ENCODE measurements around the gene ANTXR1. TPM values are rescaled to one million over a fixed set of nuclear protein-coding genes. Genes with fewer than 3 reads are reported as not detected.

The ANTXR1 gene
- total RNA-seq, 1 experiment from 2014 or later = 25.7 TPM

DNA sequence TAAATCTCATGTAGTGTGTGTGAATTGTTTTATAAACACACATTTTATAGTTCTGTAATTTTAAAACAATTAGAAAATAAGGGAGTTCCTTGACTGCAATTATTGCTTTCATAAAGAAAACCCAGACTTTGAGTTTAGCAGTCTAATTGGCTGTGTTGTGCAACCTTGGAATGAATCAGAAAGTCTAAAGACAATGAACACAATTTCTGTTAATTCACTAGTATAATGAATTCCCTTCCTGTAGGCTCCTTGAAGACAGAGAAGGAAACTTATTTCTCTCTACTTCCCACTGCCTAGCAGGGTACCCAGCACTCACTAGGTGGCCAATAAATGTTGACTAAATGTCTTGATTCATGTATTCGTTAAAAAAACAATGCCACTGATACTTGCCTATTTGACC lies 79.9 kb downstream of the ANTXR1 start:
- Histone ChIP-seq H3K4me1 (ENCODE audit: control insufficient read depth in 1 of 2, insufficient read depth in 2 of 2, low read length in 2 of 2) (no peaks in the 10 kb centered on the region), H3K27ac (ENCODE audit: low read depth, low read length) (no peak overlapping the region), H3K36me3 (ENCODE audit: control insufficient read depth in 1 of 2, insufficient read depth in 2 of 2, low read length in 2 of 2) (0 out of 4 replicates have a peak, but pooled peaks cover 0 to 3% of the 10 kb centered on the region in 2 experiments), H4K20me1 (ENCODE audit: insufficient read depth) (no peaks in the 10 kb centered on the region), H3K27me3 (ENCODE audit: insufficient read depth, low read length) (no peaks in the 10 kb centered on the region), H3K4me2 (ENCODE audit: low read length) (no peak overlapping the region), H3K4me3 (replicated peaks in 1 of 2; ENCODE audit: low read depth in 1 of 2, low read length in 2 of 2) (no peak overlapping the region), H3K9me2 (ENCODE audit: insufficient read depth) (no peaks in the 10 kb centered on the region), H2AFZ (ENCODE audit: low read depth, low read length, poor library complexity, severe bottlenecking) (no peak overlapping the region), H3K9me3 (ENCODE audit: control insufficient read depth in 1 of 2, insufficient read depth in 1 of 2, low read depth in 1 of 2, low read length in 2 of 2) (no peaks in the 10 kb centered on the region), H3K9ac (ENCODE audit: low read length) (no peak overlapping the region), H3K79me2 (ENCODE audit: insufficient read depth, low read length) (no peaks in the 10 kb centered on the region)
- RAD21 ChIA-PET (ENCODE audit: low non-redundant PET in 1 of 2, low total read pairs in 2 of 2, uncharacterized antibody in 2 of 2, unreplicated experiment in 2 of 2) = no interaction called here
- POLR2A ChIA-PET = no interaction called here
- CTCF ChIA-PET = no interaction called here
- intact Hi-C loops (cut with micrococcal nuclease) = no loop called here
- BruUV-seq (replicated peaks) = no TSS peak
- no peak for ATAC-seq
- no peak for DNase-seq (ENCODE audit: low read depth, low spot score)
- TF ChIP-seq CEBPB (IDR thresholded peaks at IDR 0.05; ENCODE audit: low read depth) (no peak), YY1 (IDR thresholded peaks at IDR 0.05; ENCODE audit: extremely low read depth, insufficient replicate concordance, low read depth, low read length) (no peak), TCF7L2 (IDR thresholded peaks at IDR 0.05; ENCODE audit: borderline replicate concordance, extremely low read depth, insufficient read depth, insufficient read length) (no peak), EZH2 (IDR thresholded peaks at IDR 0.05) (no peak)

DNA sequence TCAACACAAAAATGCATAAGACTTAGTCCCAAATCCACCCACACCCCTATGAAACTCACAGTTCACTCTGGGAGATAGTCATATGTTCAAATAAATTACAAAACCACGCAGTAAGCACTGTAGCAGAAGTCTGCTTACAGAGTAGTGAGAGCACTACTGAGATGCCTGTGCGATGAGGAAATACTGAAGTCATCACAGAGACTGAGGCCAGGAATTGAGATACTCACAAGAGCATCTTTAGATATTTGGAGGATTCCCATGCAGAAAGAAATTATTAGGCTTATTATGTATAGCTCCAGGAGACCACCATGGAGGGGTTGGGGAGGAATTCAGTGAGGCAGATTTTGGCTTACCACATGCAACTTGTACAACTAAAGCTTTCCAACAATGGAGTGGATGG lies 82.3 kb downstream of the ANTXR1 start:
- ChIA-PET POLR2A (no interaction called here), CTCF (no interaction called here), RAD21 (ENCODE audit: low non-redundant PET in 1 of 2, low total read pairs in 2 of 2, uncharacterized antibody in 2 of 2, unreplicated experiment in 2 of 2) (no interaction called here)
- Histone ChIP-seq H4K20me1 (ENCODE audit: insufficient read depth) (no peaks in the 10 kb centered on the region), H3K9me3 (ENCODE audit: control insufficient read depth in 1 of 2, insufficient read depth in 1 of 2, low read depth in 1 of 2, low read length in 2 of 2) (no peaks in the 10 kb centered on the region), H3K9ac (ENCODE audit: low read length) (no peak overlapping the region), H3K4me3 (replicated peaks in 1 of 2; ENCODE audit: low read depth in 1 of 2, low read length in 2 of 2) (no peak overlapping the region), H3K27ac (ENCODE audit: low read depth, low read length) (no peak overlapping the region), H3K36me3 (ENCODE audit: control insufficient read depth in 1 of 2, insufficient read depth in 2 of 2, low read length in 2 of 2) (0 out of 4 replicates have a peak, but pooled peaks cover 0 to 3% of the 10 kb centered on the region in 2 experiments), H3K27me3 (ENCODE audit: insufficient read depth, low read length) (no peaks in the 10 kb centered on the region), H3K9me2 (ENCODE audit: insufficient read depth) (no peaks in the 10 kb centered on the region), H3K79me2 (ENCODE audit: insufficient read depth, low read length) (no peaks in the 10 kb centered on the region), H2AFZ (ENCODE audit: low read depth, low read length, poor library complexity, severe bottlenecking) (no peak overlapping the region), H3K4me2 (ENCODE audit: low read length) (no peak overlapping the region), H3K4me1 (ENCODE audit: control insufficient read depth in 1 of 2, insufficient read depth in 2 of 2, low read length in 2 of 2) (no peaks in the 10 kb centered on the region)
- intact Hi-C loops (cut with micrococcal nuclease) = no loop called here
- ATAC-seq (no peak), DNase-seq (ENCODE audit: low read depth, low spot score) (no peak)
- BruUV-seq (replicated peaks) = no TSS peak
- TF ChIP-seq YY1 (IDR thresholded peaks at IDR 0.05; ENCODE audit: extremely low read depth, insufficient replicate concordance, low read depth, low read length) (no peak), POLR2AphosphoS5 (IDR thresholded peaks at IDR 0.05; ENCODE audit: low read depth, low read length) (no peak)

All from HCT116 (cell line).